H9 (cell line): ENCODE results near the gene HTRA3. TPM values are rescaled to one million over a fixed set of nuclear protein-coding genes. Genes with fewer than 3 reads are reported as not detected.
A peak's percentile ranks its signal among the peaks of the same experiment; 100 is the strongest.

Source experiments
- DNase-seq: peaks from one replicate; pipeline ENCODE4 v3.0.0-alpha.2; 2017
- H2AFZ ChIP-seq: one replicate; pipeline ENCODE4 v1.6.1; 2013; ENCODE audit warnings: mild to moderate bottlenecking, low read length, control low read depth, moderate library complexity
- H2AK5ac ChIP-seq: 2 replicates; pipeline ENCODE4 v1.6.1; 2013; ENCODE audit warnings: low read length, control low read depth, mixed read lengths; ENCODE audit not compliant: insufficient read length
- H2BK120ac ChIP-seq: one replicate; pipeline ENCODE4 v1.6.1; 2013; ENCODE audit warnings: low read depth, mild to moderate bottlenecking, low read length, control low read depth, inconsistent platforms; ENCODE audit not compliant: poor library complexity, severe bottlenecking
- H2BK12ac ChIP-seq: 2 replicates; pipeline ENCODE4 v1.6.1; 2013; ENCODE audit warnings: low read length, control low read depth, mixed read lengths, low read depth; ENCODE audit not compliant: insufficient read length
- H2BK15ac ChIP-seq: 2 replicates; pipeline ENCODE4 v1.6.1; 2013; ENCODE audit warnings: low read depth, low read length, control low read depth
- H2BK20ac ChIP-seq: one replicate; pipeline ENCODE4 v1.6.1; 2013; ENCODE audit warnings: low read depth, mild to moderate bottlenecking, low read length, control low read depth, inconsistent platforms; ENCODE audit not compliant: poor library complexity, severe bottlenecking
- H2BK5ac ChIP-seq: 2 replicates; pipeline ENCODE4 v1.6.1; 2013; ENCODE audit warnings: low read length, control low read depth, mixed read lengths; ENCODE audit not compliant: insufficient read length
- H3K14ac ChIP-seq: 2 replicates; pipeline ENCODE4 v1.6.1; 2013; ENCODE audit warnings: low read length, control low read depth; ENCODE audit not compliant: insufficient read depth
- H3K18ac ChIP-seq: 2 replicates; pipeline ENCODE4 v1.6.1; 2013; ENCODE audit warnings: low read depth, mild to moderate bottlenecking, mixed read lengths, low read length, control low read depth; ENCODE audit not compliant: insufficient read length
- H3K23ac ChIP-seq: 2 replicates; pipeline ENCODE4 v1.6.1; 2013; ENCODE audit warnings: low read length, control low read depth, mixed read lengths, low read depth; ENCODE audit not compliant: insufficient read length
- H3K23me2 ChIP-seq: 2 replicates; pipeline ENCODE4 v1.6.1; 2013; ENCODE audit warnings: low read depth, mild to moderate bottlenecking, mixed read lengths, low read length, control low read depth; ENCODE audit not compliant: insufficient read length, poor library complexity, severe bottlenecking
- H3K27ac ChIP-seq: 2 replicates; pipeline ENCODE4 v1.5.1; 2013; ENCODE audit warnings: low read length, control low read depth, mixed read lengths, low read depth; ENCODE audit not compliant: insufficient read length
- H3K27me3 ChIP-seq: 2 replicates; pipeline ENCODE4 v1.6.1; 2013; ENCODE audit warnings: low read length, control low read depth, inconsistent platforms; ENCODE audit not compliant: insufficient read depth
- H3K4ac ChIP-seq: 2 replicates; pipeline ENCODE4 v1.6.1; 2013; ENCODE audit warnings: low read depth, mild to moderate bottlenecking, control low read depth, inconsistent platforms, low read length, moderate library complexity
- H3K4me1 ChIP-seq: 2 replicates; pipeline ENCODE4 v1.6.1; 2013; ENCODE audit warnings: low read length, control low read depth, inconsistent platforms; ENCODE audit not compliant: insufficient read depth
- H3K4me2 ChIP-seq: 2 replicates; pipeline ENCODE4 v1.6.1; 2013; ENCODE audit warnings: low read length, control low read depth, mixed read lengths; ENCODE audit not compliant: insufficient read length, insufficient read depth
- H3K56ac ChIP-seq: 2 replicates; pipeline ENCODE4 v1.6.1; 2013; ENCODE audit warnings: low read depth, mild to moderate bottlenecking, mixed read lengths, low read length, control low read depth; ENCODE audit not compliant: insufficient read length
- H3K79me1 ChIP-seq: 2 replicates; pipeline ENCODE4 v1.6.1; 2013; ENCODE audit warnings: low read depth, mild to moderate bottlenecking, moderate library complexity, low read length, control low read depth, inconsistent platforms; ENCODE audit not compliant: insufficient read depth, poor library complexity, severe bottlenecking
- H3K79me2 ChIP-seq: 2 replicates; pipeline ENCODE4 v1.6.1; 2013; ENCODE audit warnings: low read length, control low read depth, inconsistent platforms; ENCODE audit not compliant: insufficient read depth
- H3K9ac ChIP-seq: 2 replicates; pipeline ENCODE4 v1.6.1; 2013; ENCODE audit warnings: low read length, control low read depth, mixed read lengths; ENCODE audit not compliant: insufficient read length; ENCODE audit errors: extremely low read depth
- H3K9me3 ChIP-seq: one replicate; pipeline ENCODE4 v1.6.1; 2013; ENCODE audit warnings: low read depth, low read length, inconsistent platforms; ENCODE audit not compliant: control insufficient read depth
- H3T11ph ChIP-seq: one replicate; pipeline ENCODE4 v1.6.1; 2013; ENCODE audit warnings: mild to moderate bottlenecking, low read length, control low read depth, inconsistent platforms
- H4K20me1 ChIP-seq: one replicate; pipeline ENCODE4 v1.6.1; 2013; ENCODE audit not compliant: control insufficient read depth, insufficient read length, insufficient read depth
- H4K5ac ChIP-seq: 2 replicates; pipeline ENCODE4 v1.6.1; 2013; ENCODE audit warnings: low read depth, mild to moderate bottlenecking, mixed read lengths, low read length, control low read depth; ENCODE audit not compliant: insufficient read length
- H4K8ac ChIP-seq: replicated peaks from 2 replicates; pipeline ENCODE4 v1.6.1; 2013; ENCODE audit warnings: low read length, control low read depth, mixed read lengths, low read depth; ENCODE audit not compliant: insufficient read length
- H4K91ac ChIP-seq: 2 replicates; pipeline ENCODE4 v1.6.1; 2013; ENCODE audit warnings: low read depth, mild to moderate bottlenecking, moderate library complexity, mixed read lengths, low read length, control low read depth; ENCODE audit not compliant: insufficient read length
- H3K27ac Mint-ChIP-seq, 3 experiments: 2 replicates in 2 of 3; 3 replicates in 1 of 3; pipeline ENCODE4 v1.8.0; 2020 to 2021; ENCODE audit warnings: mixed read lengths in 3 of 3, mild to moderate bottlenecking in 1 of 3, moderate library complexity in 1 of 3
- H3K27me3 Mint-ChIP-seq: 2 replicates; pipeline ENCODE4 v1.8.0; 2021; ENCODE audit warnings: low read depth, mild to moderate bottlenecking, moderate library complexity, mixed read lengths
- H3K36me3 Mint-ChIP-seq, 3 experiments: 2 replicates in 2 of 3; 3 replicates in 1 of 3; pipeline ENCODE4 v1.8.0; 2020 to 2021; ENCODE audit warnings: low read depth in 3 of 3, mixed read lengths in 3 of 3; ENCODE audit not compliant: insufficient read depth in 1 of 3
- H3K4me1 Mint-ChIP-seq, 2 experiments: 2 replicates each; pipeline ENCODE4 v1.8.0; 2020; ENCODE audit warnings: mixed read lengths in 2 of 2
- H3K4me3 Mint-ChIP-seq, 2 experiments: 2 replicates in 1 of 2; 3 replicates in 1 of 2; pipeline ENCODE4 v1.8.0; 2020 to 2021; ENCODE audit warnings: mild to moderate bottlenecking in 2 of 2, mixed read lengths in 2 of 2, moderate library complexity in 1 of 2
- H3K9me3 Mint-ChIP-seq, 2 experiments: 2 replicates in 1 of 2; 3 replicates in 1 of 2; pipeline ENCODE4 v1.8.0; 2020; ENCODE audit warnings: mild to moderate bottlenecking in 2 of 2, mixed read lengths in 2 of 2, moderate library complexity in 1 of 2
- whole genome bisulfite sequencing: extraction: QIAGEN DNeasy Blood & Tissue Kit; methylation state at CpG from one replicate; pipeline ENCODE4 v1.1.7; 2013; ENCODE audit warnings: missing lambda C conversion rate, low lambda C conversion rate, mixed read lengths; ENCODE audit not compliant: insufficient read length; ENCODE audit errors: extremely low coverage; 5-methylcytosine and 5-hydroxymethylcytosine counted together
- total RNA-seq: library from RNA; stranded (reverse); gene quantifications from 2 replicates; pipeline ENCODE4 v1.2.1, GENCODE V29; 2021
- TF ChIP-seq, protein P1 (sequence below): fragments of 200-600 bp; sonication (generic); conservative IDR thresholded peaks from 3 replicates; pipeline ENCODE4 v1.8.0; 2021; ENCODE audit warnings: antibody characterized with exemption, mild to moderate bottlenecking

HTRA3 gene
- total RNA-seq, 1 experiment from 2014 or later: 3.0 TPM

DNA sequence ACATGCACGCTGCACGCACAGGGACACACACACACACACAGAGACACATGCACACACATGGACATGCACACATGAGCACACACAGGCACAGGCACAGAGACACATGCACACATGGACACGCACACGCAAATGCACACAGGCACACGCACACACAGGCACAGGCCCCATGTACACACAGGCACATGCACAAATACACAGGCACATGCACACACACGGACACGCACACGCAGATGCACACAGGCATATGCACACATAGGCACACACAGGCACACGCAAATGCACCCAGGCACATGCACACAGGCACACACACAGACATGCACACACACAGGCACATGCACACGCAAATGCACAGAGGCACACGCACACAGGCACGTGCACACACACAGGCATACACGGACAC is 30.3 kb upstream of the HTRA3 start:
- no CpG with 5 or more reads among the region's 13 CpGs for WGBS
- H2AK5ac ChIP-seq: no peak overlapping the region
- H3K4me3 Mint-ChIP-seq: no peak overlapping the region; a peak in 1 of 5 replicates

More for the DNA sequence above, 30.3 kb upstream of the HTRA3 start:
- no peak overlapping the region for H3K18ac ChIP-seq
- no peaks in the 10 kb centered on the region for H3K23me2 ChIP-seq
- Mint-ChIP-seq H3K27me3 (peaks cover 7% of the 10 kb centered on the region), H3K36me3 (no peaks in the 10 kb centered on the region), H3K27ac (peak overlapping the region in 2 of 3 experiments; percentile 30 to 71; a peak in 2 of 7 replicates), H3K4me1 (peaks cover 2 to 11% of the 10 kb centered on the region in 2 experiments; a peak in 2 of 4 replicates), H3K9me3 (0 out of 5 replicates have a peak, but pooled peaks cover 0 to 2% of the 10 kb centered on the region in 2 experiments)
- no peak overlapping the region for H3K14ac ChIP-seq
- H3T11ph ChIP-seq: no peak overlapping the region
- H4K8ac ChIP-seq: no peak overlapping the region
- H3K9me3 ChIP-seq: no peaks in the 10 kb centered on the region
- TF ChIP-seq, protein P1, sequence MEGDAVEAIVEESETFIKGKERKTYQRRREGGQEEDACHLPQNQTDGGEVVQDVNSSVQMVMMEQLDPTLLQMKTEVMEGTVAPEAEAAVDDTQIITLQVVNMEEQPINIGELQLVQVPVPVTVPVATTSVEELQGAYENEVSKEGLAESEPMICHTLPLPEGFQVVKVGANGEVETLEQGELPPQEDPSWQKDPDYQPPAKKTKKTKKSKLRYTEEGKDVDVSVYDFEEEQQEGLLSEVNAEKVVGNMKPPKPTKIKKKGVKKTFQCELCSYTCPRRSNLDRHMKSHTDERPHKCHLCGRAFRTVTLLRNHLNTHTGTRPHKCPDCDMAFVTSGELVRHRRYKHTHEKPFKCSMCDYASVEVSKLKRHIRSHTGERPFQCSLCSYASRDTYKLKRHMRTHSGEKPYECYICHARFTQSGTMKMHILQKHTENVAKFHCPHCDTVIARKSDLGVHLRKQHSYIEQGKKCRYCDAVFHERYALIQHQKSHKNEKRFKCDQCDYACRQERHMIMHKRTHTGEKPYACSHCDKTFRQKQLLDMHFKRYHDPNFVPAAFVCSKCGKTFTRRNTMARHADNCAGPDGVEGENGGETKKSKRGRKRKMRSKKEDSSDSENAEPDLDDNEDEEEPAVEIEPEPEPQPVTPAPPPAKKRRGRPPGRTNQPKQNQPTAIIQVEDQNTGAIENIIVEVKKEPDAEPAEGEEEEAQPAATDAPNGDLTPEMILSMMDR: no peak
- H3K27me3 ChIP-seq: no peaks in the 10 kb centered on the region
- H2BK20ac ChIP-seq: no peak overlapping the region
- no peak overlapping the region for H2BK120ac ChIP-seq
- DNase-seq: no peak
- no peaks in the 10 kb centered on the region for H4K20me1 ChIP-seq
- no peak overlapping the region for H2BK15ac ChIP-seq
- no peak overlapping the region for H2BK5ac ChIP-seq
- H3K4me2 ChIP-seq: no peak overlapping the region
- H2BK12ac ChIP-seq: no peak overlapping the region
- no peaks in the 10 kb centered on the region for H3K79me1 ChIP-seq
- H3K23ac ChIP-seq: peak overlapping the region; percentile 6
- no peak overlapping the region for H3K56ac ChIP-seq
- H4K91ac ChIP-seq: no peak overlapping the region
- H3K27ac ChIP-seq: no peak overlapping the region
- H2AFZ ChIP-seq: no peak overlapping the region
- no peak overlapping the region for H4K5ac ChIP-seq
- H3K4ac ChIP-seq: no peak overlapping the region
- no peaks in the 10 kb centered on the region for H3K4me1 ChIP-seq
- H3K9ac ChIP-seq: no peak overlapping the region
- H3K79me2 ChIP-seq: no peaks in the 10 kb centered on the region
